GM19455 (cell line): ENCODE results near the gene USP10.

Experiments
- ATAC-seq: cut with Tn5 transposase; IDR thresholded peaks from one replicate; pipeline ENCODE4 v1.9.1; 2021; ENCODE audit not compliant: unreplicated experiment

Gene USP10

GRCh38 chr16:84699712-84700445, at the start of gene USP10:
USP10 (plus strand) TSS chr16:84700000; CDS start chr16:84700091, 91 bp downstream.
- peak; percentile 68 for ATAC-seq

DNA sequence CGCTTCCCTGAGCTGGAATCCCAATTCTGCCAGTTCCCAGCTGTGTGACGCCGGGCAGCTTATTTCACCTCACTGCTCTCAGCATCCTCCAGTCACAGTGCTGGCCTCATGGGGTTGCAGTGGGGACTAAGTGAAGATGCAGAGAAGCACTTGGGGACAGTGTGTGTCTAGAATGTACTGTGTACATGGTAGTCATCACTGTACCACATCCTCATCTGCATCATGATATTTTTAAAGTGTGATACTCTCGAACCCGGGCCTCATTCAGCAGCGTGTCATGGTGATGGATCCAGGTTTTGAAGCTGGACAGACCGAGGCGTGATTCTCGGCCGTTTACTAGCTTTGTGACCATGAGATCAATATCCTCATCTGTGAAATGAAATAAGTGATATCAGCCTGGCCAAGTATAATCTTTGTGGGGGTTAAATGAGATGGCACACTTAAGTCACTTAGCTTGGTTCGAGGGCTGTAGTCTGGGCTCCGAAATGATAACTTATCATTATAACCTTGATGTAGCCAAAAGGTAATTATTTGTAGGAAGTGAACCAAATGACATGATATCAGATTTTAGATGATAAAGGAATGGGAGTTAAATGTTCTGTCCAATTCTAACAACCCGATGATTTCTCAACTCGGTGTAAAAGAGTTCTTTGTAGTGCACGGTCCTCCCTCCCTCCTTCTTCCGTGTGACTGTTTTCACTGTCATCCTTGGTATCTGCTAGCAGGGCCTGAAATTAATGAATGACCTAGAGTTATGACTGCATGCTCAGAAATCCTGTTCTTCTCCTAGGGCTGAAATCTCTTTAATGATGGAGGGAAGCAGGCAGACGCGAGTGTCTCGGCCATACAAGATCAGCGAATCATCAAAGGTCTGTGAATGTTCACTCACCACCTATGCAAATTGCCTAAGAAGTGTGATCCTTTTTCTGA, 49.5 kb upstream of the USP10 start:
- ATAC-seq, result no peak

DNA sequence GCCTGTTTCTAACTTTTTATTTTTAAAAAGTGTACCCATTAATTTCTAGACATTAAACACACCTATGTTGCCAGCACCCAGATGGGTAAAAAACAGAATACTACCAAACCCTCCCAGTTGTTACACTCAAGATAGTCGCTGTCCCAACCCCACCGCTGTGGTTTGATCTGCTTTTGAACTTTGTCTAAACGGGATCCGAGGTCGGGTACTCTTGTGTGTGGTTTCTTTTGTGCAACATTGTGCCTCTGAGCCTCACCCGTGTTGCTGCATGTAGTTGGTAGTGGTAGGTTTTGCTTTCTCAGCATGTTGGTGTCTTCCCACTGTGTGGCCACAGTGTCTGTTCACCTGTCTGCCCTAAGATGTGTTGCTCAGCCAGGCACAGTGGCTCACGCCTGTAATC, 47.2 kb upstream of the USP10 start:
- ATAC-seq, result no peak

GRCh38 chr16:84654238-84654637, 45.6 kb upstream of the USP10 start:
- no peak for ATAC-seq

- ATAC-seq, result no peak
These were observed 44.8 kb upstream of the USP10 start for GRCh38 chr16:84654998-84655397.

- ATAC-seq, result no peak
These were observed 43.2 kb upstream of the USP10 start for GRCh38 chr16:84656649-84657048.

DNA sequence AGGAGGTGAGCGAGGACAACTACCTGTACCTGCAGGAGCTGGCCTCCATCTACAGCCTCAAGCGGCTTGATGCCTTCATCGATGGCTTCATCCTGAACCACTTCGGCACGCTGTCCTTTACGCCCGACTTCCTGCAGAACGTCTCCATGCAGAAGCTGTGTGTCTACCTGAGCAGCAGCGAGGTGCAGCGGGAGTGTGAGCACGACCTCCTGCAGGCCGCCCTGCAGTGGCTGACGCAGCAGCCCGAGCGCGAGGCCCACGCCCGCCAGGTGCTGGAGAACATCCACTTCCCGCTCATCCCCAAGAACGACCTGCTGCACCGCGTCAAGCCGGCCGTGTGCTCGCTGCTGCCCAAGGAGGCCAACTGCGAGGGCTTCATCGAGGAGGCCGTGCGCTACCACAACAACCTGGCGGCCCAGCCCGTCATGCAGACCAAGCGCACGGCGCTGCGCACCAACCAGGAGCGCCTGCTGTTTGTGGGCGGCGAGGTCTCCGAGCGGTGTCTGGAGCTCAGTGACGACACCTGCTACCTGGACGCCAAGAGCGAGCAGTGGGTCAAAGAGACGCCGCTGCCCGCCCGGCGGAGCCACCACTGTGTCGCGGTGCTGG, 42.5 kb upstream of the USP10 start:
- ATAC-seq, result no peak

DNA sequence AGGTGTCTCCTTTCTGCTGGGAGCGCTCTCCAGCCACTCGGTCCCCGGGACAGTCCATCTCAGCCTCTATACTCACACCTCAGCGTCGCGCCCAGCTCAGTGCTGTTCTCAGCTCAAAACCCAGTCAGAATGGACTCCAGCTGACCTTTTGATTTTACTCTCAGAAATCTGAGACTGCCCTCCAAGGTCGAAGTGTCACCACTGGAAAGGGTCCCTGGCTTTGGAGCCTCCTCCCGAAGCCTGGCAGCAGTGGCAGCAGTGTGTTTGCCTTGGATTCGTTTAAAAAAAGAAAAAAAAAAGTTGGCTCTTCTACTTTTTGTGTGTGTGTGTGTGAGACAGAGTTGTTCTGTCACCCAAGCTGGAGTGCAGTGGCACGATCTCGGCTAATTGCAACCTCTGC, 41.1 kb upstream of the USP10 start:
- no peak for ATAC-seq

- no peak for ATAC-seq
These were observed 40.0 kb upstream of the USP10 start for GRCh38 chr16:84659656-84660300.

- no peak for ATAC-seq
These were observed 38.8 kb upstream of the USP10 start for GRCh38 chr16:84660973-84661372.

DNA sequence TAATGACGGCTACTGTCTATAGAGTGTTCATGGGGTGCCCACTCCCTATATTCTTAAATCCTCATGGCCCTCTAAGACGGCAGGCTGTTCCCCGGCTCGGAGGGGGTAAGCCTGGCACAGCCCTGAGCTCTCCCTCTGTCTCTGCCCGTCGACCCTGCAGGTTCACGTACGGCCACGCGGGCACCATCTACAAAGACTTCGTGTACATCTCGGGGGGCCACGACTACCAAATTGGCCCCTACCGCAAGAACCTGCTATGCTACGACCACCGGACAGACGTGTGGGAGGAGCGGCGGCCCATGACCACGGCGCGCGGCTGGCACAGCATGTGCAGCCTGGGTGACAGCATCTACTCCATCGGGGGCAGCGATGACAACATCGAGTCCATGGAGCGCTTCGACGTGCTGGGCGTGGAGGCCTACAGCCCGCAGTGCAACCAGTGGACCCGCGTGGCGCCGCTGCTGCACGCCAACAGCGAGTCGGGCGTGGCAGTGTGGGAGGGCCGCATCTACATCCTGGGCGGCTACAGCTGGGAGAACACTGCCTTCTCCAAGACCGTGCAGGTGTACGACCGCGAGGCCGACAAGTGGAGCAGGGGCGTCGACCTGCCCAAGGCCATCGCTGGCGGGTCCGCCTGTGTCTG, 38.3 kb upstream of the USP10 start:
- ATAC-seq, result no peak

- no peak for ATAC-seq
These were observed 37.3 kb upstream of the USP10 start for GRCh38 chr16:84662471-84662870.

- no peak for ATAC-seq
These were observed 36.2 kb upstream of the USP10 start for GRCh38 chr16:84663433-84664101.

GRCh38 chr16:84665359-84665758, 34.4 kb upstream of the USP10 start:
- ATAC-seq, result no peak

DNA sequence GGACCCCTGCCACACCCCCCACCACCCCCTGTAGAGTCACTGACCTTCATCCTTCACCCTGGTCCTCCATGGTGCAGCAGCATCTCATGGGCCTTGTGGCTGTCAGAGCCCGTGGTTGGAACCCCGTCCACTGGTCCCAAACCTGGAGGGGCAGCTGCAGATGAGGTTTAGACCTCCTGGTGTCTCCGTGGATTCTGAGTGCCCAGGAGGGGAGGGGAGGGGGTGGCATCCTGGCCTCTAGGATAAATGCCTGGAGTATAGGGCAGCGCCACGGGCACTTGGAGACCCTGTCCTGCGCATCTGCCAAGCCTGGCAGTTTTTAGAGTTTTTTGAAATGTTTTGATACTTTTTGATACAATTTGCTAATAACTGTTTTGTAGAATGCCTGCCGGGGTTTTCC, 34.0 kb upstream of the USP10 start:
- ATAC-seq, result no peak

DNA sequence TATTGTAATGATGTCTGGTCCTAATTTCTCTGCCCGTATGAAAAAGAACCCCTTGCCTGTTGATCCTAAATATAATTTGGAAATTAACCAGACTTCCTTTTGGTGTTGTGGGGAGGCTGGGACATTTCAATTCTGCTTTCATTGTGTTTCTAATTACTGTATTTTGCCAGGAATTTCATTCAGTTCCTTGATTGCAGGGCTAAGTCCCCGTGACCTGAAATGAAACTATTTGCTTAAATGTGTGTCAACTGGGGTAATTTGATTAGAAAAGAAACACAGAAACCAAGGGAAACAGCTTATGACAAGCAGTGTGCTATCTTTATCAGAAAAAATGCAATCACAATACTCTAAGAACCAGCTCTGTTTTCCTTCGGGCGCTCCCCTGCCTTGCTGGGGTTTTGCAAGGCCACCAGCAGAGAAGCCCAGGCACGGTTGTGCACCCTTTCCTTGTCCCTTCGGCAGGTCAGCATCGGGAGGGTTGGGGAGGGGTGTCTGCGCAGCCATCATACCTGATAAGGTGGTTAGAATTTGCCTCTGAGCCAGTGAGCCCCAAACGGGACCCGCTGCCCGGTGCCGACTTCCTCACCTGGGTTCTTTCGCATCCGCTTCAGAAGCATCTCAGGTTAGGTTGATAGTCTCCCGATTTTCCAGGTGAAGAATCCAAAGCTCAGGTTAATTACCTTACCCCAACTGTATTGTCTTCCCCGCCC, 32.0 kb upstream of the USP10 start:
- ATAC-seq, result no peak

GRCh38 chr16:84670063-84670462, 29.7 kb upstream of the USP10 start:
- ATAC-seq, result no peak

DNA sequence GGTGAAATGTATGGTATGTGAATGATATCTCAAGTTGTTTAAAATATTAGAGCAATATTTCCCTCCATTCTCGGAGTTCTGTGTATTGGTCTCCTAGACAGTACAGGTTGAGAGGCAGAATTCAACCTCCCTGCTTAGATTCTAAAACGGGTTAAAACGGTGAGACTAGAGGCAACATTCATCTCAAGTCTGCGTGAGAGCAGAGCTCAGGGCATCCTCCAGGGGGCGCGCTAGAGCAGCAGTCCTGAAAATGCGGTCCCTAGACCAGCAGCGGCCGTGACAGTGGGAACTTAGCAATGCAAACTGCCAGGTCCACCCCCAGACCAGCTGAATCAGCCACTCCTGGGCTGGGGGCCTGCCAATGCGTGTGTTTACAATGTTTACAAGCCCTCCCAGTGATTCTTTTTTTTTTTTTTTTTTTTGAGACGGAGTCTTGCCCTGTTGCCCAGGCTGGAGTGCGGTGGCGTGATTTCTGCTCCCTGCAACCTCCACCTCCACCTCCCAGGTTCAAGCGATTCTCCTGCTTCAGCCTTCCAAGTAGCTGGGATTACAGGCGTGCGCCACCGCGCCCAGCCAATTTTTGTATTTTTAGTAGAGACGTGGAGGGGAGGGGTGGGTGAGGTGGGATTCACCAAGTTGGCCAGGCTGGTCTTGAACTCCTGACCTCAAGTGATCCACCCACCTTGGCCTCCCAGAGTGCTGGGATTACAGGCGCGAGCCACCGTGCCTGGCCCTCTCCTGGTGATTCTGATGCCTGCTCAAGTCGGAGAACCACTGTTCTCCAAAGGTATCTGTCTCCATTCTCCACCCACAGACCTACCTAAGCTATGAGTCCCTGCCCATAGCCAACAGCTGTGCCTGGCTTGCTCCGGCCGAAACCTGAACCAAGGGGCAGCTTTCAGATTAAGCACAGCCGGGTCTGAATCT, 27.3 kb upstream of the USP10 start:
- peak; percentile 61 for ATAC-seq

GRCh38 chr16:84673203-84673535, 26.6 kb upstream of the USP10 start:
- no peak for ATAC-seq
